Fibroblast of the aortic adventitia (primary cell): ENCODE measurements around the gene MARCHF6. TPM values are rescaled to one million over a fixed set of nuclear protein-coding genes. Genes with fewer than 3 reads are reported as not detected.

Source experiments
- DNase-seq: peaks from one replicate; pipeline ENCODE4 v3.0.0-alpha.2; 2010; ENCODE audit warnings: low read depth
- H3K4me3 ChIP-seq: 2 replicates; pipeline ENCODE4 v1.5.1; 2011; ENCODE audit warnings: low read depth, mild to moderate bottlenecking, control low read depth, low read length, moderate library complexity
- total RNA-seq: library from RNA; depleted of rRNA; stranded (reverse); fragments of >200 nt; gene quantifications from 2 replicates; pipeline ENCODE4 v1.2.3, GENCODE V29; 2012; ENCODE audit warnings: low replicate concordance
- TF ChIP-seq, protein P1 (sequence below): IDR thresholded peaks from 2 replicates; pipeline ENCODE4 v1.5.1; 2011; ENCODE audit warnings: mild to moderate bottlenecking, low read length, control low read depth, inconsistent platforms; ENCODE audit not compliant: insufficient read depth

MARCHF6 gene, protein sequence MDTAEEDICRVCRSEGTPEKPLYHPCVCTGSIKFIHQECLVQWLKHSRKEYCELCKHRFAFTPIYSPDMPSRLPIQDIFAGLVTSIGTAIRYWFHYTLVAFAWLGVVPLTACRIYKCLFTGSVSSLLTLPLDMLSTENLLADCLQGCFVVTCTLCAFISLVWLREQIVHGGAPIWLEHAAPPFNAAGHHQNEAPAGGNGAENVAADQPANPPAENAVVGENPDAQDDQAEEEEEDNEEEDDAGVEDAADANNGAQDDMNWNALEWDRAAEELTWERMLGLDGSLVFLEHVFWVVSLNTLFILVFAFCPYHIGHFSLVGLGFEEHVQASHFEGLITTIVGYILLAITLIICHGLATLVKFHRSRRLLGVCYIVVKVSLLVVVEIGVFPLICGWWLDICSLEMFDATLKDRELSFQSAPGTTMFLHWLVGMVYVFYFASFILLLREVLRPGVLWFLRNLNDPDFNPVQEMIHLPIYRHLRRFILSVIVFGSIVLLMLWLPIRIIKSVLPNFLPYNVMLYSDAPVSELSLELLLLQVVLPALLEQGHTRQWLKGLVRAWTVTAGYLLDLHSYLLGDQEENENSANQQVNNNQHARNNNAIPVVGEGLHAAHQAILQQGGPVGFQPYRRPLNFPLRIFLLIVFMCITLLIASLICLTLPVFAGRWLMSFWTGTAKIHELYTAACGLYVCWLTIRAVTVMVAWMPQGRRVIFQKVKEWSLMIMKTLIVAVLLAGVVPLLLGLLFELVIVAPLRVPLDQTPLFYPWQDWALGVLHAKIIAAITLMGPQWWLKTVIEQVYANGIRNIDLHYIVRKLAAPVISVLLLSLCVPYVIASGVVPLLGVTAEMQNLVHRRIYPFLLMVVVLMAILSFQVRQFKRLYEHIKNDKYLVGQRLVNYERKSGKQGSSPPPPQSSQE
- 49.0 and 68.1 TPM in 2 replicates for total RNA-seq

DNA sequence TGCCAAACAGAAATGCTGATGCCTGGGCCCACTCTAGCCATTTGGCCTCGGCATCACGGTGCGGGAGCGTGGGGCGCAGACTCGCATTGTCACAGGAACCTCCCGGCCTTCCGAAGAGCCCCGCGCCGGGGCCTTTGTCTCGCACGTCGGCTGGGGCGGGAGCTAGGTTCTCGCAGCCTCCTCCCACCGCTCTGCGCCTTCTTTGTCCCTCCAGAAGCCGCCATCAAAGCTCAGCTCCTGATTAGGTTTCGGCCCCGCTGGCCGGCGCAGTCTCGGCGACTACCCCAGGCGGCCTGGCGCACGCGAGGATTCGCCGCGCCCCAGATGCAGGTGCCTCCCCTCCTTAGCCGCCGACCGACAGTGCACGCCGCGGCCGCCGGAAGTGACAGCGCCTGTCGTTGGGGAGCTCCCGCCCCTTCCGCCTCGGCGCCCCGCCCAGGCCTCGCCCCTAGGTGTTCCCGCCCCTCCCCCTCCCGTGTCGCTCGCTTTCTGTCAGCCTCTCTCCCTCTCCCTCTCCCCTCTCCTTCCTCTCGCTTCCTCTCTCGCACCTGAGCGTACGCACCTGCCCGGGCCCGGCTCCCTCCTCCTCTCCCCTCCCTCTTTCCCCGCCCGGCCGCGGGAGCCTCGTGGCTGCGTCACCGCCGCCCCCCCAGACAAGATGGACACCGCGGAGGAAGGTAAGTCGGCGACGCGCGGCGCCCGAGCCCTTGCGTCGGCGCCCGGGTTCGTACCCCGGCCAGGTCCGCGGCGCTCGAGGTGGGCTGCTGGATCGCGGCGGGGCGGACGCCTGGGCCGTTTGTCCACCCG, at the start of gene MARCHF6:
MARCHF6 (plus strand) TSS at position 455 of the 807 bp plus-strand sequence; CDS start at position 659, 204 bp downstream.
- peak; percentile 80 for DNase-seq
- TF ChIP-seq, protein P1, sequence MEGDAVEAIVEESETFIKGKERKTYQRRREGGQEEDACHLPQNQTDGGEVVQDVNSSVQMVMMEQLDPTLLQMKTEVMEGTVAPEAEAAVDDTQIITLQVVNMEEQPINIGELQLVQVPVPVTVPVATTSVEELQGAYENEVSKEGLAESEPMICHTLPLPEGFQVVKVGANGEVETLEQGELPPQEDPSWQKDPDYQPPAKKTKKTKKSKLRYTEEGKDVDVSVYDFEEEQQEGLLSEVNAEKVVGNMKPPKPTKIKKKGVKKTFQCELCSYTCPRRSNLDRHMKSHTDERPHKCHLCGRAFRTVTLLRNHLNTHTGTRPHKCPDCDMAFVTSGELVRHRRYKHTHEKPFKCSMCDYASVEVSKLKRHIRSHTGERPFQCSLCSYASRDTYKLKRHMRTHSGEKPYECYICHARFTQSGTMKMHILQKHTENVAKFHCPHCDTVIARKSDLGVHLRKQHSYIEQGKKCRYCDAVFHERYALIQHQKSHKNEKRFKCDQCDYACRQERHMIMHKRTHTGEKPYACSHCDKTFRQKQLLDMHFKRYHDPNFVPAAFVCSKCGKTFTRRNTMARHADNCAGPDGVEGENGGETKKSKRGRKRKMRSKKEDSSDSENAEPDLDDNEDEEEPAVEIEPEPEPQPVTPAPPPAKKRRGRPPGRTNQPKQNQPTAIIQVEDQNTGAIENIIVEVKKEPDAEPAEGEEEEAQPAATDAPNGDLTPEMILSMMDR, result no peak

DNA sequence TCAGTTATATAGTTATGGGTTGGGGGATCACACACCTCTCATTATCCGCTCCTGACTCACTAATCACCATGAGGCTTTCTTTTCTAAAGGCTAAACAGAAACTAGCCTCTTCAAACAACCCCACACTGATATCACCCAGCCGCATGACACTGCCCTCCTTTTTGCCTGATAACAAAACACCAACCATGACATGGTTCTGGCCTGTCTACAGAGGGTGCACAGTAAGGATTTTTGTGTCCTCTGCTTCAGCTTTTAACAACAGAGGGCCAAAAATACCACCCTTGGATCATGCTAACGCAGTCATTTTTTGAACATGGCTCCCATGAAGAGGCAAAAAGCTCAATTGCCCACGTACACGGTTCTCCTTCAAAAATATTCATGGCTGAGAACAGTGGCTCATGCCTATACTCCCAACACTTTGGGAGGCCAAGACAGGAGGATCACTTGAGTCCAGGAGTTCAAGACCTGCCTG, 49.8 kb upstream of the MARCHF6 start:
- TF ChIP-seq, protein P1, result no peak
- DNase-seq, result no peak
- no peak overlapping the region for H3K4me3 ChIP-seq

More for the DNA sequence above, at the start of gene MARCHF6:
- peak within 1 kb of the TSS; percentile 82 for H3K4me3 ChIP-seq

- TF ChIP-seq, protein P1, result no peak
- no peak overlapping the region for H3K4me3 ChIP-seq
- no peak for DNase-seq
Measured at GRCh38 chr5:10304932-10305331, 48.6 kb upstream of the MARCHF6 start.

DNA sequence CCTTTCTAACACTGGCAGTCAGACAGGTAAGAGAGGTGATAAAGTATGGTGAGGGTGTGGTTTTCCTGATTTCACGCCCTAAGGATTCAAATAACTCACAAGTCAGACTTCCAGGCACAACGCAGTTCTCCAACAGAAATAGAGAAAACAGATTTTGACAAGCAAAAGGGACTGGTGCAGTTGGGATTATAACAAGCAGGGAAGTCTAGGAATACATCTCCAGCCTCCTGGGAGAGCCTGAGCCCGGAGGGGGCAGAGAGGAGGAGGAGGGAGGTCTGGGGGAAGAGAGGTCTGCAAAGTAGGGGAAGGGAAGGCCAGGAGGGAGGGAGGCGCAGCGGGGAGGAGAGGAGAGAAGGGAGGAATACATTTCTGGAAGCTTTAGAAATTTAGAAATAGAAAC, 47.4 kb upstream of the MARCHF6 start:
- TF ChIP-seq, protein P1, result no peak
- peak overlapping the region; percentile 76 for H3K4me3 ChIP-seq
- no peak for DNase-seq

GRCh38 chr5:10306806-10307205, 46.7 kb upstream of the MARCHF6 start:
- peak overlapping the region; percentile 76 for H3K4me3 ChIP-seq
- DNase-seq, result no peak
- TF ChIP-seq, protein P1, result no peak
